AG04449 (cell line): Measurements from ENCODE around the gene SBK2.
"Not testable (repeated sequence)": the region's sequence is repeated elsewhere in the genome, so short reads cannot be mapped to it uniquely, and the experiment has no call there.

Source experiments
- CTCF ChIA-PET: fragments of 350-600 bp; formaldehyde crosslinking; extraction: SDS; loops from one replicate; lab custom pipeline; 2021; ENCODE audit warnings: antibody characterized with exemption; lab: Yijun Ruan, JAX
- POLR2A ChIA-PET: fragments of 400-600, 350-600 bp; formaldehyde crosslinking; extraction: SDS; loops from one replicate; lab custom pipeline; 2020; ENCODE audit warnings: antibody characterized with exemption, inconsistent platforms; lab: Yijun Ruan, JAX
- DNase-seq: peaks from one replicate; pipeline ENCODE4 v3.0.0-alpha.2; 2010; ENCODE audit warnings: low read depth, low spot score
- H3K4me3 ChIP-seq: 2 replicates; pipeline ENCODE4 v1.5.1; 2011; ENCODE audit warnings: low read depth, mild to moderate bottlenecking, control low read depth, low read length
- TF ChIP-seq, protein P1 (sequence below): IDR thresholded peaks from one replicate; pipeline ENCODE4 v1.5.1; 2011; ENCODE audit warnings: mild to moderate bottlenecking, moderate library complexity, low read length, control low read depth, inconsistent platforms; ENCODE audit not compliant: insufficient read depth; ENCODE audit errors: missing control alignments

SBK2 gene

GRCh38 chr19:55497763-55498162 is 39.2 kb downstream of the SBK2 start:
- ChIA-PET CTCF (interaction anchor here (0.9 to 17.6 kb wide), 5 partner anchors 10 to 109 kb away, joined by 3 to 173 read pairs (median 3); no protein-coding TSS in a partner anchor), POLR2A (interaction anchor here (1.1 kb wide), 1 partner anchor 10 kb away, joined by 4 read pairs; the partner anchor contains the start of gene SSC5D)
- no peak overlapping the region for H3K4me3 ChIP-seq
- no peak for DNase-seq
- TF ChIP-seq, protein P1, sequence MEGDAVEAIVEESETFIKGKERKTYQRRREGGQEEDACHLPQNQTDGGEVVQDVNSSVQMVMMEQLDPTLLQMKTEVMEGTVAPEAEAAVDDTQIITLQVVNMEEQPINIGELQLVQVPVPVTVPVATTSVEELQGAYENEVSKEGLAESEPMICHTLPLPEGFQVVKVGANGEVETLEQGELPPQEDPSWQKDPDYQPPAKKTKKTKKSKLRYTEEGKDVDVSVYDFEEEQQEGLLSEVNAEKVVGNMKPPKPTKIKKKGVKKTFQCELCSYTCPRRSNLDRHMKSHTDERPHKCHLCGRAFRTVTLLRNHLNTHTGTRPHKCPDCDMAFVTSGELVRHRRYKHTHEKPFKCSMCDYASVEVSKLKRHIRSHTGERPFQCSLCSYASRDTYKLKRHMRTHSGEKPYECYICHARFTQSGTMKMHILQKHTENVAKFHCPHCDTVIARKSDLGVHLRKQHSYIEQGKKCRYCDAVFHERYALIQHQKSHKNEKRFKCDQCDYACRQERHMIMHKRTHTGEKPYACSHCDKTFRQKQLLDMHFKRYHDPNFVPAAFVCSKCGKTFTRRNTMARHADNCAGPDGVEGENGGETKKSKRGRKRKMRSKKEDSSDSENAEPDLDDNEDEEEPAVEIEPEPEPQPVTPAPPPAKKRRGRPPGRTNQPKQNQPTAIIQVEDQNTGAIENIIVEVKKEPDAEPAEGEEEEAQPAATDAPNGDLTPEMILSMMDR = no peak

GRCh38 chr19:55496820-55497219 is 40.1 kb downstream of the SBK2 start:
- not testable (repeated sequence) for H3K4me3 ChIP-seq, DNase-seq
- CTCF ChIA-PET = interaction anchor here (1.0 to 17.6 kb wide), 4 partner anchors 7 to 136 kb away, joined by 3 to 173 read pairs (median 83); no protein-coding TSS in a partner anchor
- POLR2A ChIA-PET = interaction anchor here (1.0 to 1.2 kb wide), 3 partner anchors 9 to 102 kb away, joined by 3 to 4 read pairs (median 4); partner anchors contain the start of genes FIZ1 and SSC5D

- CTCF ChIA-PET = interaction anchor here (1.0 to 17.6 kb wide), 4 partner anchors 8 to 137 kb away, joined by 3 to 173 read pairs (median 84); no protein-coding TSS in a partner anchor
- DNase-seq = no peak
- TF ChIP-seq, protein P1 = no peak
- POLR2A ChIA-PET = interaction anchor here (0.8 to 2.7 kb wide), 4 partner anchors 8 to 103 kb away, joined by 3 to 10 read pairs (median 4); partner anchors contain the start of genes FIZ1 and ZNF628
- no peak overlapping the region for H3K4me3 ChIP-seq
Measured at GRCh38 chr19:55495646-55496349, 41.1 kb downstream of the SBK2 start.

GRCh38 chr19:55494172-55494761 is 42.7 kb downstream of the SBK2 start:
- peak overlapping the region; percentile 51 for H3K4me3 ChIP-seq
- DNase-seq = no peak
- ChIA-PET POLR2A (interaction anchor here (0.7 to 2.7 kb wide), 3 partner anchors 10 to 127 kb away, joined by 3 to 10 read pairs (median 8); partner anchors contain the start of gene ZNF628), CTCF (interaction anchor here (0.8 to 17.6 kb wide), 7 partner anchors 8 to 130 kb away, joined by 3 to 173 read pairs (median 4); partner anchors contain the start of gene ZNF784)
- TF ChIP-seq, protein P1 = no peak

DNA sequence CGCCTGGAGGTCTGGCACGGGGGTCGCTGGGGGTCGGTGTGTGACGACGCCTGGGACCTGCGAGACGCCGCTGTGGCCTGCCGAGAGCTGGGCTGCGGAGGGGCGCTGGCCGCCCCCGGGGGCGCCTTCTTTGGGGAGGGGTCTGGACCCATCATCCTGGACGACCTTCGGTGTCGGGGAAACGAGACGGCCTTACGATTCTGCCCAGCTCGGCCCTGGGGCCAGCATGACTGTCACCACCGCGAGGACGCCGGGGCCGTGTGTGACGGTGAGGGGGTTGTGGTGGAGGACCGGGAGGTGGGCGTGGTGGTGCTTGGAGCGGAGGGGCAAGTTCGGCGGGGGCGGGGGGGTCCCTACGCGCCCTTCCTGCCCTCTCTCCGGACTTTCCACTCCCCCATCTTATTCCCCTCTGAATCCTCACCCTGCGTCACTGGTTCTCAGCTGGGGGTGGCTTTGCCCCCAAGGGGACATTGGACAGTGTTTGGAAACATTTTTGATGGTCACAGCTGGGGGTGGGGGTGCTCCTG is 43.2 kb downstream of the SBK2 start:
- POLR2A ChIA-PET = interaction anchor here (2.0 to 2.7 kb wide), 2 partner anchors 10 to 17 kb away, joined by 8 to 10 read pairs; partner anchors contain the start of gene ZNF628
- DNase-seq = no peak
- TF ChIP-seq, protein P1 = no peak
- CTCF ChIA-PET = interaction anchor here (1.4 to 17.6 kb wide), 4 partner anchors 7 to 113 kb away, joined by 3 to 173 read pairs (median 84); no protein-coding TSS in a partner anchor
- H3K4me3 ChIP-seq = peak overlapping the region; percentile 51

DNA sequence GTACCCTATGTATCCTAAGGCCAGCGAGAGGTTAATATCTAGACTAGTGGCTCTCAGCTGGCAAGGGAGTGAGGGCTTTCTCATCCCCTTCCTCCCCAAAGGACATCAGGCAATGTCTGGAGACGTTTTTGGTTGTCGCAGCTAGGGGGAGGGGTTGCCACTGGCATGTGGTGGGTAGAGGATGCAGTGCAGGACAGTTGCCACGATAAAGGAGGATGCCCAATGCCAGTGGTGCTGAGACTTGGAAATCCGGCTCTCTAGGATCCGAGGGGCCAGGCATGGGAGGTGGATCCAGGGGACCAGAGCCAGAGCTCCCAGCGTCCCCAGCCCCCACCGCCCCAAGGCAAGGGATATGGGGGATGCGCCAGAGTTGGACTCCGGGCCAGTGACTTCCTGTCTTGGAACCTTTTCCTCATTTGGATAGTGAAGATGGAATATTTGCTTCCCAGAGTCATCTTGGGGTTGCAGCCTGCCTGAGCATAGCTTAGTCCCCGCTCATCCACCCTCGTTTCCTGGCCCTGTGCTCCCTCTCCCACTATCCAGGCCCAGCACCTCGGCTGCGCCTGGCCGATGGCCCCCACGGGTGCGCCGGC is 43.8 kb downstream of the SBK2 start:
- CTCF ChIA-PET = interaction anchor here (1.4 to 17.6 kb wide), 4 partner anchors 8 to 114 kb away, joined by 4 to 173 read pairs (median 84); no protein-coding TSS in a partner anchor
- DNase-seq = no peak
- POLR2A ChIA-PET = interaction anchor here (2.0 to 2.7 kb wide), 2 partner anchors 11 to 17 kb away, joined by 8 to 10 read pairs; partner anchors contain the start of gene ZNF628
- TF ChIP-seq, protein P1 = no peak
- H3K4me3 ChIP-seq = peak overlapping the region; percentile 51
